Measurements from ENCODE around the gene TMEM271.

- no peak for TF ChIP-seq TAF1 (IDR thresholded peaks at IDR 0.05; ENCODE audit: borderline replicate concordance, low read depth, low read length)
- TF ChIP-seq POLR2A (IDR thresholded peaks at IDR 0.05; ENCODE audit: low read depth, low read length), result no peak
- TF ChIP-seq POLR2AphosphoS5 (IDR thresholded peaks at IDR 0.05; ENCODE audit: low read depth, low read length), result no peak
Observed at GRCh38 chr4:609400-610050, 33.4 kb upstream of the TMEM271 start.
